ENCODE results near the gene SHC1.

Gene SHC1

GRCh38 chr1:154943649-154944400 is 26.7 kb downstream of the SHC1 start (continued):
- TF ChIP-seq KLF17 (tag by site-specific recombination; IDR thresholded peaks at IDR 0.05), result peak; percentile 51; the same call in 1 of the 2 replicates
- TF ChIP-seq, protein P1, sequence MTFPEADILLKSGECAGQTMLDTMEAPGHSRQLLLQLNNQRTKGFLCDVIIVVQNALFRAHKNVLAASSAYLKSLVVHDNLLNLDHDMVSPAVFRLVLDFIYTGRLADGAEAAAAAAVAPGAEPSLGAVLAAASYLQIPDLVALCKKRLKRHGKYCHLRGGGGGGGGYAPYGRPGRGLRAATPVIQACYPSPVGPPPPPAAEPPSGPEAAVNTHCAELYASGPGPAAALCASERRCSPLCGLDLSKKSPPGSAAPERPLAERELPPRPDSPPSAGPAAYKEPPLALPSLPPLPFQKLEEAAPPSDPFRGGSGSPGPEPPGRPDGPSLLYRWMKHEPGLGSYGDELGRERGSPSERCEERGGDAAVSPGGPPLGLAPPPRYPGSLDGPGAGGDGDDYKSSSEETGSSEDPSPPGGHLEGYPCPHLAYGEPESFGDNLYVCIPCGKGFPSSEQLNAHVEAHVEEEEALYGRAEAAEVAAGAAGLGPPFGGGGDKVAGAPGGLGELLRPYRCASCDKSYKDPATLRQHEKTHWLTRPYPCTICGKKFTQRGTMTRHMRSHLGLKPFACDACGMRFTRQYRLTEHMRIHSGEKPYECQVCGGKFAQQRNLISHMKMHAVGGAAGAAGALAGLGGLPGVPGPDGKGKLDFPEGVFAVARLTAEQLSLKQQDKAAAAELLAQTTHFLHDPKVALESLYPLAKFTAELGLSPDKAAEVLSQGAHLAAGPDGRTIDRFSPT (tag by site-specific recombination; IDR thresholded peaks at IDR 0.05), result no peak
- TF ChIP-seq ZNF433 (tag by site-specific recombination; IDR thresholded peaks at IDR 0.05; ENCODE audit: low read depth), result no peak
- TF ChIP-seq CTCF (tag by site-specific recombination; IDR thresholded peaks at IDR 0.05), result peak; percentile 82
- no peak for TF ChIP-seq ZNF830 (tag by site-specific recombination; IDR thresholded peaks at IDR 0.05; ENCODE audit: low read depth)
- no peak for TF ChIP-seq ZNF335 (tag by site-specific recombination; conservative IDR thresholded peaks at IDR 0.05)
- no peak for TF ChIP-seq HOXA7 (CRISPR knock-in tag; IDR thresholded peaks at IDR 0.05; ENCODE audit: borderline replicate concordance)
- TF ChIP-seq ZNF266 (tag by site-specific recombination; IDR thresholded peaks at IDR 0.05; ENCODE audit: low read depth), result no peak
- TF ChIP-seq WT1 (tag by site-specific recombination; IDR thresholded peaks at IDR 0.05), result no peak
- TF ChIP-seq ZNF626 (tag by site-specific recombination; IDR thresholded peaks at IDR 0.05), result no peak
- TF ChIP-seq, protein P2, sequence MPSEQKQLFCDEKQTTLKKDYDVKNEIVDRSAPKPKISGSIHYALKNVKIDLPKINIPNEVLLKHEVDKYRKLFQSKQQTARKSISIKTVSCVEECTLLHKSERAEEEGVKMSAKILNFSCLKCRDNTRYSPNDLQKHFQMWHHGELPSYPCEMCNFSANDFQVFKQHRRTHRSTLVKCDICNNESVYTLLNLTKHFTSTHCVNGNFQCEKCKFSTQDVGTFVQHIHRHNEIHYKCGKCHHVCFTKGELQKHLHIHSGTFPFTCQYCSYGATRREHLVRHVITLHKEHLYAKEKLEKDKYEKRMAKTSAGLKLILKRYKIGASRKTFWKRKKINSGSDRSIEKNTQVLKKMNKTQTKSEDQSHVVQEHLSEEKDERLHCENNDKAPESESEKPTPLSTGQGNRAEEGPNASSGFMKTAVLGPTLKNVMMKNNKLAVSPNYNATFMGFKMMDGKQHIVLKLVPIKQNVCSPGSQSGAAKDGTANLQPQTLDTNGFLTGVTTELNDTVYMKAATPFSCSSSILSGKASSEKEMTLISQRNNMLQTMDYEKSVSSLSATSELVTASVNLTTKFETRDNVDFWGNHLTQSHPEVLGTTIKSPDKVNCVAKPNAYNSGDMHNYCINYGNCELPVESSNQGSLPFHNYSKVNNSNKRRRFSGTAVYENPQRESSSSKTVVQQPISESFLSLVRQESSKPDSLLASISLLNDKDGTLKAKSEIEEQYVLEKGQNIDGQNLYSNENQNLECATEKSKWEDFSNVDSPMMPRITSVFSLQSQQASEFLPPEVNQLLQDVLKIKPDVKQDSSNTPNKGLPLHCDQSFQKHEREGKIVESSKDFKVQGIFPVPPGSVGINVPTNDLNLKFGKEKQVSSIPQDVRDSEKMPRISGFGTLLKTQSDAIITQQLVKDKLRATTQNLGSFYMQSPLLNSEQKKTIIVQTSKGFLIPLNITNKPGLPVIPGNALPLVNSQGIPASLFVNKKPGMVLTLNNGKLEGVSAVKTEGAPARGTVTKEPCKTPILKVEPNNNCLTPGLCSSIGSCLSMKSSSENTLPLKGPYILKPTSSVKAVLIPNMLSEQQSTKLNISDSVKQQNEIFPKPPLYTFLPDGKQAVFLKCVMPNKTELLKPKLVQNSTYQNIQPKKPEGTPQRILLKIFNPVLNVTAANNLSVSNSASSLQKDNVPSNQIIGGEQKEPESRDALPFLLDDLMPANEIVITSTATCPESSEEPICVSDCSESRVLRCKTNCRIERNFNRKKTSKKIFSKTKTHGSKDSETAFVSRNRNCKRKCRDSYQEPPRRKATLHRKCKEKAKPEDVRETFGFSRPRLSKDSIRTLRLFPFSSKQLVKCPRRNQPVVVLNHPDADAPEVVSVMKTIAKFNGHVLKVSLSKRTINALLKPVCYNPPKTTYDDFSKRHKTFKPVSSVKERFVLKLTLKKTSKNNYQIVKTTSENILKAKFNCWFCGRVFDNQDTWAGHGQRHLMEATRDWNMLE (tag by site-specific recombination; conservative IDR thresholded peaks at IDR 0.05; ENCODE audit: low read depth), result no peak
- no peak for TF ChIP-seq ZNF561 (tag by site-specific recombination; IDR thresholded peaks at IDR 0.05; ENCODE audit: borderline replicate concordance)
- peak; percentile 93 for TF ChIP-seq ZNF654 (tag by site-specific recombination; IDR thresholded peaks at IDR 0.05; ENCODE audit: low read depth)
- peak; percentile 42; the same call in 1 of the 2 replicates for TF ChIP-seq IKZF3 (tag by site-specific recombination; IDR thresholded peaks at IDR 0.05)
- no peak for TF ChIP-seq ZNF398 (tag by site-specific recombination; IDR thresholded peaks at IDR 0.05)
- TF ChIP-seq ZEB2 (tag by site-specific recombination; IDR thresholded peaks at IDR 0.05), result 0 out of 2 replicates have a peak, but pooled peaks have one; percentile 18
- no peak for TF ChIP-seq ZNF426 (tag by site-specific recombination; IDR thresholded peaks at IDR 0.05)
- TF ChIP-seq EGR2 (tag by site-specific recombination; IDR thresholded peaks at IDR 0.05; ENCODE audit: low read depth), result no peak
- 0 out of 2 replicates have a peak, but pooled peaks have one; percentile 7 for TF ChIP-seq KLF1 (tag by site-specific recombination; IDR thresholded peaks at IDR 0.05)
- TF ChIP-seq GLIS2 (tag by site-specific recombination; IDR thresholded peaks at IDR 0.05), result no peak
- no peak for TF ChIP-seq ZNF777 (tag by site-specific recombination; IDR thresholded peaks at IDR 0.05; ENCODE audit: borderline replicate concordance)
- no peak for TF ChIP-seq ZNF2 (tag by site-specific recombination; IDR thresholded peaks at IDR 0.05)
- TF ChIP-seq ZNF664 (tag by site-specific recombination; IDR thresholded peaks at IDR 0.05), result no peak
- TF ChIP-seq ZNF692 (tag by site-specific recombination; IDR thresholded peaks at IDR 0.05), result 0 out of 2 replicates have a peak, but pooled peaks have one; percentile 39
- TF ChIP-seq ZNF768 (tag by site-specific recombination; IDR thresholded peaks at IDR 0.05), result no peak
- TF ChIP-seq ZBTB20 (tag by site-specific recombination; IDR thresholded peaks at IDR 0.05), result no peak

All from HEK293 (cell line).